ENCODE results near the gene IFT27.

GRCh38 chr22:36768141-36768540 lies 7.8 kb downstream of the IFT27 start:
- TF ChIP-seq ZNF274 (IDR thresholded peaks at IDR 0.05; ENCODE audit: low read depth, low read length) = no peak
- no peak for TF ChIP-seq YY1 (IDR thresholded peaks at IDR 0.05; ENCODE audit: insufficient read depth, insufficient read length)
- TF ChIP-seq SUZ12 (IDR thresholded peaks at IDR 0.05; ENCODE audit: extremely low read depth, insufficient read depth, insufficient read length) = no peak

Measured in NT2/D1 (cell line).